Stomach (tissue), 4 donors: ENCODE measurements around the gene FRMD1.

Experiments
- CTCF ChIP-seq, 7 experiments: fragments of 450-650 bp in 4 of 7; fragments of 200-600 bp in 3 of 7; sonication (generic) in 3 of 7; IDR thresholded peaks; one replicate each; pipeline ENCODE4 v1.5.1; 2016 to 2019; ENCODE audit warnings: antibody characterized with exemption in 7 of 7, control low read depth in 2 of 7, mild to moderate bottlenecking in 1 of 7
- EP300 ChIP-seq: sonication (generic); formaldehyde crosslinking; IDR thresholded peaks from one replicate; pipeline ENCODE4 v1.6.1; 2017; ENCODE audit warnings: antibody characterized with exemption

GRCh38 chr6:168119539-168119938 is 40.5 kb upstream of the FRMD1 start:
- TF ChIP-seq CTCF (IDR thresholded peaks at IDR 0.05), result no peak
- no peak for TF ChIP-seq EP300
